ENCODE measurements around the gene QKI. TPM values are rescaled to one million over a fixed set of nuclear protein-coding genes. Genes with fewer than 3 reads are reported as not detected.

Gene QKI
- total and polyA plus RNA-seq, 2 donors (not counting 1 experiment from before 2014, with no cell fraction given): 129 to 224 TPM

GRCh38 chr6:163455552-163455951 lies 41.0 kb downstream of the QKI start:
- no peaks in the 10 kb centered on the region for H3K27me3 ChIP-seq (ENCODE audit: control insufficient read depth, insufficient read depth, low read length)
- H3K27ac ChIP-seq (ENCODE audit: insufficient read depth, low read length): no peak overlapping the region
- no peaks in the 10 kb centered on the region for H3K9me3 ChIP-seq (ENCODE audit: control insufficient read depth, insufficient read depth, low read depth, low read length)
- no peaks in the 10 kb centered on the region for H3K36me3 ChIP-seq (ENCODE audit: control insufficient read depth, insufficient read depth, low read length)
- peaks cover 91% of the 10 kb centered on the region for H3K79me2 ChIP-seq (ENCODE audit: control insufficient read depth, insufficient read depth, low read length)
- no peak overlapping the region for H3K4me3 ChIP-seq (replicated peaks in 1 of 4; ENCODE audit: control extremely low read depth in 1 of 4, insufficient read depth in 1 of 4, low read depth in 3 of 4, low read length in 4 of 4)
- DNase-seq (ENCODE audit: low read depth in 2 of 2): peak in 1 of 2 donors; percentile 77
- H3K4me2 ChIP-seq (ENCODE audit: extremely low read depth, insufficient read depth, low read length): no peak overlapping the region
- no peak overlapping the region for H2AFZ ChIP-seq (ENCODE audit: low read length)
- H4K20me1 ChIP-seq (ENCODE audit: control insufficient read depth, extremely low read depth, insufficient read depth, low read length): peaks cover 3% of the 10 kb centered on the region
- H3K9ac ChIP-seq (ENCODE audit: insufficient read depth, low read length): no peak overlapping the region
- TF ChIP-seq EZH2 (IDR thresholded peaks at IDR 0.05; ENCODE audit: low read length, missing control alignments): no peak
- TF ChIP-seq, protein P1, sequence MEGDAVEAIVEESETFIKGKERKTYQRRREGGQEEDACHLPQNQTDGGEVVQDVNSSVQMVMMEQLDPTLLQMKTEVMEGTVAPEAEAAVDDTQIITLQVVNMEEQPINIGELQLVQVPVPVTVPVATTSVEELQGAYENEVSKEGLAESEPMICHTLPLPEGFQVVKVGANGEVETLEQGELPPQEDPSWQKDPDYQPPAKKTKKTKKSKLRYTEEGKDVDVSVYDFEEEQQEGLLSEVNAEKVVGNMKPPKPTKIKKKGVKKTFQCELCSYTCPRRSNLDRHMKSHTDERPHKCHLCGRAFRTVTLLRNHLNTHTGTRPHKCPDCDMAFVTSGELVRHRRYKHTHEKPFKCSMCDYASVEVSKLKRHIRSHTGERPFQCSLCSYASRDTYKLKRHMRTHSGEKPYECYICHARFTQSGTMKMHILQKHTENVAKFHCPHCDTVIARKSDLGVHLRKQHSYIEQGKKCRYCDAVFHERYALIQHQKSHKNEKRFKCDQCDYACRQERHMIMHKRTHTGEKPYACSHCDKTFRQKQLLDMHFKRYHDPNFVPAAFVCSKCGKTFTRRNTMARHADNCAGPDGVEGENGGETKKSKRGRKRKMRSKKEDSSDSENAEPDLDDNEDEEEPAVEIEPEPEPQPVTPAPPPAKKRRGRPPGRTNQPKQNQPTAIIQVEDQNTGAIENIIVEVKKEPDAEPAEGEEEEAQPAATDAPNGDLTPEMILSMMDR (conservative IDR thresholded peaks at IDR 0.05 in 1 of 2, IDR thresholded peaks at IDR 0.05 in 1 of 2; ENCODE audit: low read depth in 1 of 2, low read length in 2 of 2): no peak
- peaks cover 25% of the 10 kb centered on the region for H3K4me1 ChIP-seq (ENCODE audit: control insufficient read depth, extremely low read depth, insufficient read depth, low read length)

DNA sequence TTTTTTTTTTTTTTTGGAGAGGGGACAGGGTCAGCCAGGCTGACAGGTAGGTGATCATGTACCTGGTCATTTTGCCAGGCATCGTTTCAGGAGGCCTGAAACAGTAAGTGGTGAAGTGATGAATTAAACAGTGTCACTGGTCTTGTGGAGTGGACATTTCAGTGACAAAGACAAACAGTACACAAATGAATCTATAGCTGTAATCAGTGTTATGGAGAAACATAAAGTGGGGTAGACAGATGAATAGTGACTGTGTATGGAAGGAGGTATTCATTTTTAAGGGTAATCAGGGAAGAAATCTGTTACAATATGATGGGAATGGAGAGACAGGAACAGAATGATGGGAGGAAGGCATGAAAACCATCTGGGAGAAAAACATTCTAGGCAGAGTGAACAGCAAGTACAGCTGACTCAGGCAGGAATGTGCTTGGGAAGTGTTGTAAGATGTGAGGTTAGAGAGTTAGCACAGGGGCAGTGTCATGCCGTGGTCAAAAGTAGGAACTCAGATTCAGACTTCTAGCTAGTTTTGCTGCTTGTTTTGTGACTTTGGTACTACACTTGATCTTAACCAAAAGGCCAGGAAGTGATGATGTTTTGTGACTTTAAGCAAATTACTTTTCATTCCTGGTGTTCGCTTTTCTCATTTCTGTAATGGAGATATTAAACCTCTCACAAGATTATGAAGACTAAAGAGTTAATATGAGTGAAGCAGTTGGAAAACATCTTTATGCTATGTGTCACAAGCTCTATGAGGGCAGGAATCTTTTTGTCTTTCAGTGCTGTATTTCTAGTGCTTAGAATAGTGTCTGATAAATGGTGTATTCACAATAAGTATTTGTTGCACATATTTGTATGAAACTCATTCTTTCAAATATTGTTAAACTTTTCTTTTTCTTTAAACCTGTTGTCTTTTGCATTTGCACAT lies 43.4 kb downstream of the QKI start:
- Histone ChIP-seq H3K27me3 (ENCODE audit: control insufficient read depth, insufficient read depth, low read length) (no peaks in the 10 kb centered on the region), H3K4me3 (replicated peaks in 1 of 4; ENCODE audit: control extremely low read depth in 1 of 4, insufficient read depth in 1 of 4, low read depth in 3 of 4, low read length in 4 of 4) (no peak overlapping the region), H3K27ac (ENCODE audit: insufficient read depth, low read length) (peak overlapping the region; percentile 68), H4K20me1 (ENCODE audit: control insufficient read depth, extremely low read depth, insufficient read depth, low read length) (peaks cover 3% of the 10 kb centered on the region), H3K9ac (ENCODE audit: insufficient read depth, low read length) (no peak overlapping the region), H3K79me2 (ENCODE audit: control insufficient read depth, insufficient read depth, low read length) (peaks cover 91% of the 10 kb centered on the region), H3K36me3 (ENCODE audit: control insufficient read depth, insufficient read depth, low read length) (no peaks in the 10 kb centered on the region), H3K4me1 (ENCODE audit: control insufficient read depth, extremely low read depth, insufficient read depth, low read length) (peaks cover 25% of the 10 kb centered on the region), H3K9me3 (ENCODE audit: control insufficient read depth, insufficient read depth, low read depth, low read length) (no peaks in the 10 kb centered on the region), H3K4me2 (ENCODE audit: extremely low read depth, insufficient read depth, low read length) (peak overlapping the region; percentile 57), H2AFZ (ENCODE audit: low read length) (no peak overlapping the region)
- TF ChIP-seq, protein P1 (conservative IDR thresholded peaks at IDR 0.05 in 1 of 2, IDR thresholded peaks at IDR 0.05 in 1 of 2; ENCODE audit: low read depth in 1 of 2, low read length in 2 of 2): peak in 1 of 2 donors; percentile 13
- TF ChIP-seq EZH2 (IDR thresholded peaks at IDR 0.05; ENCODE audit: low read length, missing control alignments): no peak
- peak; percentile 94 to 97 for DNase-seq (ENCODE audit: low read depth in 2 of 2)

DNA sequence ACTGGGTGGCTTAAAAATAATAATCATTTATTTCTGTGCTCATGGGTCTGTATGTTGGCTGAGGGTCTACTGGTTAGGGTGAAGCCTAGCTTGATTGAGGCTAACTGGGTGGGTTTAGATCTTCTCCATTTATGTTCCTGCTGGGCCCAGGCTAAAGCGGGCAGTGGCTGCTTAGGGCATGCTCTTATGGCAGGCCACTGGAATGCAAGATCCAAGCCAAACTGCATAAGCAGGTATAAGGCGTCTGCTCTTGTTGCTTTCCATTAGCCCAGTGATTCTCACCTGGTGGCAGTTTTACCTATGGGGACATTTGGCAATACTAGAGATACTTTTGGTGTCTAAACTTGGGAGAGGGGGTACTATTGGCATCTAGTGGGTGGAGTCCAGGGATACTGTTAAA lies 44.5 kb downstream of the QKI start:
- H3K4me3 ChIP-seq (replicated peaks in 1 of 4; ENCODE audit: control extremely low read depth in 1 of 4, insufficient read depth in 1 of 4, low read depth in 3 of 4, low read length in 4 of 4): no peak overlapping the region
- H3K9me3 ChIP-seq (ENCODE audit: control insufficient read depth, insufficient read depth, low read depth, low read length): no peaks in the 10 kb centered on the region
- H4K20me1 ChIP-seq (ENCODE audit: control insufficient read depth, extremely low read depth, insufficient read depth, low read length): peaks cover 3% of the 10 kb centered on the region
- H3K79me2 ChIP-seq (ENCODE audit: control insufficient read depth, insufficient read depth, low read length): peaks cover 93% of the 10 kb centered on the region
- peak overlapping the region; percentile 15 for H3K4me2 ChIP-seq (ENCODE audit: extremely low read depth, insufficient read depth, low read length)
- DNase-seq (ENCODE audit: low read depth in 2 of 2): peak in 1 of 2 donors; percentile 48
- no peak overlapping the region for H2AFZ ChIP-seq (ENCODE audit: low read length)
- peak overlapping the region; percentile 68 for H3K27ac ChIP-seq (ENCODE audit: insufficient read depth, low read length)
- no peaks in the 10 kb centered on the region for H3K36me3 ChIP-seq (ENCODE audit: control insufficient read depth, insufficient read depth, low read length)
- no peaks in the 10 kb centered on the region for H3K27me3 ChIP-seq (ENCODE audit: control insufficient read depth, insufficient read depth, low read length)
- TF ChIP-seq, protein P1 (conservative IDR thresholded peaks at IDR 0.05 in 1 of 2, IDR thresholded peaks at IDR 0.05 in 1 of 2; ENCODE audit: low read depth in 1 of 2, low read length in 2 of 2): no peak
- TF ChIP-seq EZH2 (IDR thresholded peaks at IDR 0.05; ENCODE audit: low read length, missing control alignments): no peak
- no peak overlapping the region for H3K9ac ChIP-seq (ENCODE audit: insufficient read depth, low read length)
- peaks cover 25% of the 10 kb centered on the region for H3K4me1 ChIP-seq (ENCODE audit: control insufficient read depth, extremely low read depth, insufficient read depth, low read length)
